ENCODE data around the gene PTPRK.

GRCh38 chr6:128235556-128235955 is 284.8 kb downstream of the PTPRK start:
- no peak for TF ChIP-seq POLR2AphosphoS5 (IDR thresholded peaks at IDR 0.05; ENCODE audit: low read depth, low read length)
- no peak for TF ChIP-seq POLR2A (IDR thresholded peaks at IDR 0.05; ENCODE audit: low read depth, low read length)
- no peak for TF ChIP-seq TAF1 (IDR thresholded peaks at IDR 0.05; ENCODE audit: low read depth, low read length)

Measured in GM12891 (cell line).